Measurements from ENCODE around the gene TDRD12.

- no peak for TF ChIP-seq CTCF (IDR thresholded peaks at IDR 0.05)
- TF ChIP-seq POLR2A (IDR thresholded peaks at IDR 0.05) = no peak
- no peak for TF ChIP-seq POLR2AphosphoS5 (IDR thresholded peaks at IDR 0.05)
Observed at GRCh38 chr19:32688311-32688710, 31.3 kb upstream of the TDRD12 start.
